HCT116 (cell line): ENCODE data around the gene C9orf43. TPM values are rescaled to one million over a fixed set of nuclear protein-coding genes. Genes with fewer than 3 reads are reported as not detected.

Source experiments
- ATAC-seq: fragments of 200-7000 bp; cut with Tn5 transposase; 2 replicates; pipeline ENCODE4 v1.9.1; 2020; ENCODE audit warnings: mild to moderate bottlenecking, moderate library complexity
- BruUV-seq: library from RNA; stranded (reverse); fragments of 400-500 nt; replicated peaks from 2 replicates; lab custom pipeline; 2021; lab: Mats Ljungman, UMichigan
- CTCF ChIA-PET: fragments of 300-600 bp; sonication (Branson Sonifier 250); formaldehyde crosslinking; loops from one replicate; lab custom pipeline; 2021; ENCODE audit warnings: antibody characterized with exemption; lab: Charles Lee
- POLR2A ChIA-PET: fragments of 300-600, 350-600 bp; sonication (Branson Sonifier 250); formaldehyde crosslinking; loops from one replicate; lab custom pipeline; 2021; ENCODE audit warnings: antibody characterized with exemption; lab: Charles Lee
- RAD21 ChIA-PET, 2 experiments: fragments of 300-600 bp; sonication (Branson Sonifier 250); formaldehyde crosslinking; loops; one replicate each; lab custom pipeline; 2023; ENCODE audit warnings: low total read pairs in 2 of 2; ENCODE audit not compliant: uncharacterized antibody in 2 of 2, unreplicated experiment in 2 of 2, low non-redundant PET in 1 of 2; lab: Charles Lee
- DNase-seq: peaks from one replicate; pipeline ENCODE4 v3.0.0-alpha.2; 2010; ENCODE audit warnings: low read depth, low spot score
- H2AFZ ChIP-seq: fragments of 200-600 bp; shearing (Covaris generic), sonication (generic); 2 replicates; pipeline ENCODE4 v1.6.1; 2017; ENCODE audit warnings: low read depth, mixed run types, mixed read lengths, antibody characterized with exemption, low read length; ENCODE audit not compliant: poor library complexity, severe bottlenecking
- H3K27ac ChIP-seq: 2 replicates; pipeline ENCODE4 v1.5.1; 2012; ENCODE audit warnings: low read depth, low read length
- H3K27me3 ChIP-seq: fragments of 200-600 bp; sonication (generic); 2 replicates; pipeline ENCODE4 v1.6.1; 2016; ENCODE audit warnings: mixed run types, low read length, mixed read lengths; ENCODE audit not compliant: insufficient read depth
- H3K36me3 ChIP-seq, 2 experiments: fragments of 200-500 bp in 1 of 2; fragments of 200-600 bp in 1 of 2; sonication (Bioruptor generic) in 1 of 2; sonication (generic) in 1 of 2; 2 replicates each; pipeline versions ENCODE4 v1.5.1 to v1.6.1; 2014 to 2016; ENCODE audit warnings: low read length in 2 of 2, inconsistent platforms in 1 of 2, mixed read lengths in 1 of 2, mixed run types in 1 of 2; ENCODE audit not compliant: insufficient read depth in 2 of 2, control insufficient read depth in 1 of 2
- H3K4me1 ChIP-seq, 2 experiments: fragments of 200-600 bp in 1 of 2; sonication (generic) in 1 of 2; 2 replicates each; pipeline versions ENCODE4 v1.5.1 to v1.6.1; 2012 to 2017; ENCODE audit warnings: low read length in 2 of 2, inconsistent platforms in 1 of 2, mild to moderate bottlenecking in 1 of 2, mixed read lengths in 1 of 2, mixed run types in 1 of 2, moderate library complexity in 1 of 2; ENCODE audit not compliant: insufficient read depth in 2 of 2, control insufficient read depth in 1 of 2
- H3K4me2 ChIP-seq: fragments of 200-600 bp; sonication (generic); 2 replicates; pipeline ENCODE4 v1.6.1; 2017; ENCODE audit warnings: mixed run types, low read length, mixed read lengths
- H3K4me3 ChIP-seq, 2 experiments: fragments of 200-600 bp in 1 of 2; sonication (generic) in 1 of 2; replicated peaks in 1 of 2; 2 replicates each; pipeline ENCODE4 v1.5.1; 2011 to 2016; ENCODE audit warnings: low read length in 2 of 2, control low read depth in 1 of 2, low read depth in 1 of 2, mild to moderate bottlenecking in 1 of 2, mixed read lengths in 1 of 2, mixed run types in 1 of 2
- H3K79me2 ChIP-seq: fragments of 200-600 bp; sonication (generic); 2 replicates; pipeline ENCODE4 v1.6.1; 2017; ENCODE audit warnings: mild to moderate bottlenecking, mixed run types, low read length, moderate library complexity, mixed read lengths; ENCODE audit not compliant: insufficient read depth
- H3K9ac ChIP-seq: fragments of 200-600 bp; sonication (generic); 2 replicates; pipeline ENCODE4 v1.6.1; 2016; ENCODE audit warnings: low read length, mixed read lengths
- H3K9me2 ChIP-seq: fragments of 200-600 bp; sonication (generic), shearing (Covaris generic); 2 replicates; pipeline ENCODE4 v1.6.1; 2017; ENCODE audit warnings: mixed run types, mild to moderate bottlenecking, moderate library complexity; ENCODE audit not compliant: insufficient read depth
- H3K9me3 ChIP-seq, 2 experiments: fragments of 200-500 bp in 1 of 2; fragments of 200-600 bp in 1 of 2; sonication (Bioruptor generic) in 1 of 2; sonication (generic) in 1 of 2; 2 replicates each; pipeline ENCODE4 v1.6.1; 2014 to 2017; ENCODE audit warnings: low read length in 2 of 2, mixed read lengths in 2 of 2, inconsistent platforms in 1 of 2, low read depth in 1 of 2, mild to moderate bottlenecking in 1 of 2, mixed run types in 1 of 2, moderate library complexity in 1 of 2; ENCODE audit not compliant: control insufficient read depth in 1 of 2, insufficient read depth in 1 of 2
- H4K20me1 ChIP-seq: fragments of 200-600 bp; sonication (generic), shearing (Covaris generic); 2 replicates; pipeline ENCODE4 v1.6.1; 2017; ENCODE audit warnings: mixed run types, mild to moderate bottlenecking, moderate library complexity; ENCODE audit not compliant: insufficient read depth
- ATF3 ChIP-seq: IDR thresholded peaks from 2 replicates; pipeline ENCODE4 v1.6.1; 2012
- CBX3 ChIP-seq: IDR thresholded peaks from 2 replicates; pipeline ENCODE4 v1.6.1; 2012; ENCODE audit warnings: low read depth
- CTCF ChIP-seq, 3 experiments: fragments of 200-600 bp in 1 of 3; sonication (generic) in 1 of 3; IDR thresholded peaks in 2 of 3; conservative IDR thresholded peaks in 1 of 3; 2 replicates each; pipeline ENCODE4 v1.5.1; 2012 to 2017; ENCODE audit warnings: low read depth in 2 of 3, low read length in 2 of 3, antibody characterized with exemption in 1 of 3, borderline replicate concordance in 1 of 3, control low read depth in 1 of 3, mild to moderate bottlenecking in 1 of 3, mixed read lengths in 1 of 3, mixed run types in 1 of 3, moderate library complexity in 1 of 3; ENCODE audit not compliant: insufficient read depth in 1 of 3
- EGR1 ChIP-seq: IDR thresholded peaks from 2 replicates; pipeline ENCODE4 v1.6.1; 2012; ENCODE audit warnings: low read depth
- EZH2phosphoT487 ChIP-seq: fragments of 200-600 bp; IDR thresholded peaks from 2 replicates; pipeline ENCODE4 v1.6.1; 2018; ENCODE audit warnings: antibody characterized with exemption, borderline replicate concordance
- FOSL1 ChIP-seq: IDR thresholded peaks from 2 replicates; pipeline ENCODE4 v1.6.1; 2012; ENCODE audit warnings: low read depth
- JUND ChIP-seq: IDR thresholded peaks from 2 replicates; pipeline ENCODE4 v1.6.1; 2012
- MAX ChIP-seq: IDR thresholded peaks from 2 replicates; pipeline ENCODE4 v1.6.1; 2012
- POLR2AphosphoS5 ChIP-seq: IDR thresholded peaks from 2 replicates; pipeline ENCODE4 v1.6.1; 2011; ENCODE audit warnings: mild to moderate bottlenecking, low read depth, low read length, moderate library complexity
- SIN3A ChIP-seq: IDR thresholded peaks from 2 replicates; pipeline ENCODE4 v1.6.1; 2012; ENCODE audit warnings: low read depth
- SP1 ChIP-seq: IDR thresholded peaks from 2 replicates; pipeline ENCODE4 v1.6.1; 2012; ENCODE audit warnings: low read depth
- SRF ChIP-seq: IDR thresholded peaks from 2 replicates; pipeline ENCODE4 v1.6.1; 2012; ENCODE audit warnings: low read depth
- ZFX ChIP-seq: fragments of 450-650 bp; IDR thresholded peaks from 2 replicates; pipeline ENCODE4 v1.6.1; 2017
- ZNF274 ChIP-seq: fragments of 200-500 bp; sonication (Bioruptor generic); IDR thresholded peaks from 2 replicates; pipeline ENCODE4 v1.6.1; 2014; ENCODE audit warnings: mild to moderate bottlenecking, low read depth, low read length, inconsistent platforms
- intact Hi-C: fragments of 100-400 bp; cut with micrococcal nuclease; formaldehyde crosslinking; loops from 2 replicates; pipeline ENCODE4 v1.10.0; 2022
- total RNA-seq: library from RNA; stranded (reverse); gene quantifications from one replicate; pipeline ENCODE4 v1.2.1, GENCODE V29; 2021; ENCODE audit not compliant: unreplicated experiment

C9orf43 gene
- total RNA-seq, 1 experiment from 2014 or later = 0.71 TPM

- Histone ChIP-seq H3K27ac (no peak overlapping the region), H3K9me2 (no peaks in the 10 kb centered on the region), H3K79me2 (no peaks in the 10 kb centered on the region), H3K4me2 (no peak overlapping the region), H4K20me1 (no peaks in the 10 kb centered on the region), H3K4me3 (no peak overlapping the region), H3K9me3 (no peaks in the 10 kb centered on the region), H3K36me3 (no peaks in the 10 kb centered on the region), H2AFZ (no peak overlapping the region), H3K27me3 (no peaks in the 10 kb centered on the region), H3K9ac (no peak overlapping the region), H3K4me1 (peaks cover 0 to 2% of the 10 kb centered on the region in 2 experiments; a peak in 2 of 4 replicates)
- ChIA-PET RAD21 (no interaction called here), POLR2A (no interaction called here), CTCF (no interaction called here)
- intact Hi-C loops = no loop called here
- TF ChIP-seq ZFX (no peak), CBX3 (no peak), SIN3A (no peak), SP1 (no peak), FOSL1 (no peak), ZNF274 (no peak), POLR2AphosphoS5 (no peak), CTCF (IDR thresholded peaks at IDR 0.05 in 2 of 3, conservative IDR thresholded peaks at IDR 0.05 in 1 of 3; ENCODE audit: borderline replicate concordance in 1 of 3, insufficient read depth in 1 of 3, low read depth in 2 of 3, low read length in 2 of 3) (no peak), EZH2phosphoT487 (no peak), MAX (no peak), ATF3 (no peak), SRF (no peak), JUND (no peak), EGR1 (no peak)
- no peak for ATAC-seq
- no peak for DNase-seq
- BruUV-seq = no TSS peak
Observed at GRCh38 chr9:113449376-113449775, 38.8 kb downstream of the C9orf43 start.
